Measurements from ENCODE around the gene KCTD15.

KCTD15 gene

GRCh38 chr19:33797802-33798671, 1.4 kb downstream of the KCTD15 start:
- DNase-seq (ENCODE audit: low spot score): no peak

- no peak for DNase-seq (ENCODE audit: low spot score)
These were observed 2.0 kb downstream of the KCTD15 start for GRCh38 chr19:33798681-33799111.

- no peak for DNase-seq (ENCODE audit: low spot score)
These were observed 2.8 kb downstream of the KCTD15 start for GRCh38 chr19:33799476-33799875.

GRCh38 chr19:33800012-33800680, 3.5 kb downstream of the KCTD15 start:
- no peak for DNase-seq (ENCODE audit: low spot score)

GRCh38 chr19:33801411-33801810, 4.7 kb downstream of the KCTD15 start:
- DNase-seq (ENCODE audit: low spot score): no peak

- DNase-seq (ENCODE audit: low spot score): no peak
These were observed 5.3 kb downstream of the KCTD15 start for GRCh38 chr19:33802001-33802400.

GRCh38 chr19:33802801-33803200, 6.1 kb downstream of the KCTD15 start:
- DNase-seq (ENCODE audit: low spot score): no peak

- no peak for DNase-seq (ENCODE audit: low spot score)
These were observed 6.7 kb downstream of the KCTD15 start for GRCh38 chr19:33803383-33803782.

GRCh38 chr19:33804021-33804799, 7.5 kb downstream of the KCTD15 start:
- no peak for DNase-seq (ENCODE audit: low spot score)

- no peak for DNase-seq (ENCODE audit: low spot score)
These were observed 8.6 kb downstream of the KCTD15 start for GRCh38 chr19:33805313-33805712.

- DNase-seq (ENCODE audit: low spot score): no peak
These were observed 9.3 kb downstream of the KCTD15 start for GRCh38 chr19:33805840-33806433.

GRCh38 chr19:33806434-33806881, 9.8 kb downstream of the KCTD15 start:
- no peak for DNase-seq (ENCODE audit: low spot score)

GRCh38 chr19:33808399-33808798, 11.7 kb downstream of the KCTD15 start:
- DNase-seq (ENCODE audit: low spot score): no peak

GRCh38 chr19:33809960-33810359, 13.3 kb downstream of the KCTD15 start:
- no peak for DNase-seq (ENCODE audit: low spot score)

- no peak for DNase-seq (ENCODE audit: low spot score)
These were observed 14.2 kb downstream of the KCTD15 start for GRCh38 chr19:33810821-33811220.

- no peak for DNase-seq (ENCODE audit: low spot score)
These were observed 14.6 kb downstream of the KCTD15 start for GRCh38 chr19:33811246-33811645.

GRCh38 chr19:33811736-33812387, 15.2 kb downstream of the KCTD15 start:
- DNase-seq (ENCODE audit: low spot score): no peak

GRCh38 chr19:33812388-33813330, 16.0 kb downstream of the KCTD15 start:
- no peak for DNase-seq (ENCODE audit: low spot score)

- no peak for DNase-seq (ENCODE audit: low spot score)
These were observed 16.9 kb downstream of the KCTD15 start for GRCh38 chr19:33813391-33814101.

All from hematopoietic multipotent progenitor cell treated with erythropoietin and hydrocortisone succinate and interleukin-3 and kit ligand, for 17 days (in vitro differentiated cells).